ENCODE data around the gene SSBP2. TPM values are rescaled to one million over a fixed set of nuclear protein-coding genes. Genes with fewer than 3 reads are reported as not detected.

The SSBP2 gene
- total and polyA plus RNA-seq, 2 of the 8 experiments (the other 6 are each of a cell fraction or from before 2014, with no cell fraction given): 21.5 to 36.2 TPM

- no peak overlapping the region for H2AK5ac ChIP-seq (ENCODE audit: low read depth, low read length)
- CTCF ChIA-PET (ENCODE audit: partially characterized antibody): interaction anchor here (0.7 to 1.8 kb wide), 3 partner anchors 36 to 95 kb away, joined by 3 to 5 read pairs (median 3); no protein-coding TSS in a partner anchor
- no peak overlapping the region for H2BK20ac ChIP-seq (ENCODE audit: low read length)
- no peak overlapping the region for H2BK15ac ChIP-seq (ENCODE audit: low read length)
- H4K8ac ChIP-seq (ENCODE audit: extremely low read depth, insufficient read depth, low read length): no peak overlapping the region
- no peak for DNase-seq (ENCODE audit: low read depth in 1 of 2, low spot score in 2 of 2)
- H3K27me3 ChIP-seq (replicated peaks in 1 of 4; ENCODE audit: control insufficient read depth in 3 of 4, extremely low read depth in 1 of 4, insufficient read depth in 3 of 4, low read length in 3 of 4): no peaks in the 10 kb centered on the region
- H3K23ac ChIP-seq (ENCODE audit: insufficient read length): no peak overlapping the region
- no peak overlapping the region for H3K9ac ChIP-seq (replicated peaks in 1 of 4; ENCODE audit: extremely low read depth in 1 of 4, low read depth in 3 of 4, low read length in 3 of 4)
- POLR2A ChIA-PET (ENCODE audit: partially characterized antibody): interaction anchor here (1.3 kb wide), 1 partner anchor 512 kb away, joined by 3 read pairs; no protein-coding TSS in a partner anchor
- H3K4me1 ChIP-seq (replicated peaks in 1 of 4; ENCODE audit: control insufficient read depth in 3 of 4, insufficient read depth in 4 of 4, low read length in 3 of 4): peaks cover 0 to 9% (median 3%) of the 10 kb centered on the region in 4 experiments; a peak in 3 of 7 replicates
- H4K20me1 ChIP-seq (replicated peaks in 1 of 2; ENCODE audit: control insufficient read depth in 1 of 2, insufficient read depth in 2 of 2, low read length in 2 of 2): no peaks in the 10 kb centered on the region
- no peak overlapping the region for H2BK12ac ChIP-seq (ENCODE audit: low read depth, low read length)
- no peak overlapping the region for H3K27ac ChIP-seq (ENCODE audit: low read depth, low read length)
- H3K79me1 ChIP-seq (ENCODE audit: low read depth, low read length): no peaks in the 10 kb centered on the region; the same call in 1 of the 2 replicates
- H3K14ac ChIP-seq (ENCODE audit: insufficient read length): no peak overlapping the region
- H2BK5ac ChIP-seq (ENCODE audit: low read depth, low read length): no peak overlapping the region
- H3K4me2 ChIP-seq (ENCODE audit: insufficient read depth in 1 of 2, low read depth in 2 of 2, low read length in 2 of 2): no peak overlapping the region
- H2AFZ ChIP-seq (ENCODE audit: low read length): no peak overlapping the region
- H3K4ac ChIP-seq (replicated peaks; ENCODE audit: insufficient read length, low read depth, low read length): no peak overlapping the region
- no peak overlapping the region for H4K91ac ChIP-seq (replicated peaks; ENCODE audit: insufficient read length, low read length)
- WGBS, 2 experiments (ENCODE audit: extremely low coverage in 1 of 2, insufficient coverage in 1 of 2, insufficient read length in 1 of 2, insufficient replicate concordance in 2 of 2, low coverage in 1 of 2, low lambda C conversion rate in 2 of 2, missing lambda C conversion rate in 1 of 2): 82% methylated on average over 3 of the region's 3 CpGs; no CpG with 5 or more reads in 1 of the 2 experiments
- H4K5ac ChIP-seq (ENCODE audit: insufficient read length, low read depth, low read length): no peak overlapping the region
- H3K56ac ChIP-seq (replicated peaks; ENCODE audit: insufficient read length, low read depth, low read length): no peak overlapping the region
- no peaks in the 10 kb centered on the region for H3K79me2 ChIP-seq (ENCODE audit: control insufficient read depth in 1 of 2, insufficient read depth in 2 of 2, low read length in 2 of 2)
- TF ChIP-seq SP2 (IDR thresholded peaks at IDR 0.05; ENCODE audit: low read length) (no peak), BACH1 (IDR thresholded peaks at IDR 0.05; ENCODE audit: low read length) (no peak), SRF (IDR thresholded peaks at IDR 0.05; ENCODE audit: low read depth, low read length) (no peak), CEBPB (IDR thresholded peaks at IDR 0.05; ENCODE audit: low read depth, low read length) (no peak)
- TF ChIP-seq, protein P1, sequence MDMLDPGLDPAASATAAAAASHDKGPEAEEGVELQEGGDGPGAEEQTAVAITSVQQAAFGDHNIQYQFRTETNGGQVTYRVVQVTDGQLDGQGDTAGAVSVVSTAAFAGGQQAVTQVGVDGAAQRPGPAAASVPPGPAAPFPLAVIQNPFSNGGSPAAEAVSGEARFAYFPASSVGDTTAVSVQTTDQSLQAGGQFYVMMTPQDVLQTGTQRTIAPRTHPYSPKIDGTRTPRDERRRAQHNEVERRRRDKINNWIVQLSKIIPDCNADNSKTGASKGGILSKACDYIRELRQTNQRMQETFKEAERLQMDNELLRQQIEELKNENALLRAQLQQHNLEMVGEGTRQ (IDR thresholded peaks at IDR 0.05; ENCODE audit: low read length): no peak
- FAIRE-seq: no peak
- H2BK120ac ChIP-seq (replicated peaks; ENCODE audit: low read depth, low read length): no peak overlapping the region
- no peak overlapping the region for H3K18ac ChIP-seq (ENCODE audit: extremely low read depth, low read length)
- no peaks in the 10 kb centered on the region; the same call in 1 of the 2 replicates for H3K23me2 ChIP-seq (ENCODE audit: low read depth, low read length)
- no peaks in the 10 kb centered on the region for H3K36me3 ChIP-seq (ENCODE audit: control insufficient read depth in 2 of 4, insufficient read depth in 4 of 4, low read length in 3 of 4)
- H3K4me3 ChIP-seq (ENCODE audit: extremely low read depth in 1 of 4, insufficient read depth in 2 of 4, low read depth in 3 of 4, low read length in 4 of 4): no peak overlapping the region
- no peaks in the 10 kb centered on the region for H3K9me3 ChIP-seq (ENCODE audit: insufficient read depth in 2 of 2, low read depth in 1 of 2, low read length in 1 of 2)
These were observed 11.5 kb upstream of the SSBP2 start for GRCh38 chr5:81762401-81762800.
